GM18511 (cell line): ENCODE data around the gene WSB1.
"Not testable (repeated sequence)": the region's sequence is repeated elsewhere in the genome, so short reads cannot be mapped to it uniquely, and the experiment has no call there.

Source experiments
- ATAC-seq: cut with Tn5 transposase; IDR thresholded peaks from one replicate; pipeline ENCODE4 v1.9.1; 2021; ENCODE audit warnings: mild to moderate bottlenecking, moderate library complexity; ENCODE audit not compliant: unreplicated experiment

The WSB1 gene

DNA sequence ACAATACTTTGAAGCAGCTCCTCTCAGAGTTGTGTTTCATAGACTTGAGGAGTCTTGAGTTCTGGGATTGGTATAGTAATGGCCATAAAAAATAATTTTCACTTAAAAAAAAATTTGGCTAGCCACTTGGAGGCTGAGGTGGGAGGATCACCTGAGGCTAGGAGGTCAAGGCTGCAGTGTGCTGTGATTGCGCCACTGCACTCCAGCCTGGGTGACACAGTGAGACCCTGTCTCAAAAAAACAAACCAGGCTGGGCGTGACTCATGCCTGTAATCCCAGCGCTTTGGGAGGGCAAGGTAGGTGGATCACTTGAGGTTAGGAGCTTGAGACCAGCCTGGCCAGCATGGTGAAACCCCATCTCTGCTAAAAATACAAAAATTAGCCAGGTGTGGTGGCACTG, 14.8 kb upstream of the WSB1 start:
- ATAC-seq, result not testable (repeated sequence)

GRCh38 chr17:27280527-27280926, 13.4 kb upstream of the WSB1 start:
- ATAC-seq, result no peak

GRCh38 chr17:27281438-27281837, 12.5 kb upstream of the WSB1 start:
- no peak for ATAC-seq

DNA sequence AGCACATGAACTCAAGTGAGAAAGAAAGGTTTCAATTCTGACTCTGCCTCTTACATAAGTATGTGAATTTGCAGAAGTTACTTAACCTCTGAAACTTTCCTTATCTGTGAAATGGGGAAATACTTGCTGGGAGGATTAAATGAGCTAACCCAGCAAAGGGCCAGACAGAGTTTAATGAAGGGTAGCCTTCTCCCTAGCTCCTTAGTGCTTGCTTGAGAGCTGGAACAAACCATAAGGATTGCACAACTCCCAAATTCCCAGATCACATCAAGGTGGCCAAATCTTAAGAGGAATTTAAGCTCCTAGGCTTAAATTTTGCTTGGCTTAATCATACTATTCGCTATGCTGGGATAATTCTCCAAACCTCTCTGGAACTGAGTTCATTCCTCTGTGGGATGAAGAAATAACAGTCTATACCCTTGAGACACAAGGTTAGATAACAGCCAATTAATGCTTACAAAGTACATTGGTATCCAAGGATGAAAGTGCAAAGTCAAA, 11.8 kb upstream of the WSB1 start:
- no peak for ATAC-seq

GRCh38 chr17:27283060-27283459, 10.9 kb upstream of the WSB1 start:
- ATAC-seq, result no peak

- no peak for ATAC-seq
Observed at GRCh38 chr17:27283751-27284150, 10.2 kb upstream of the WSB1 start.

DNA sequence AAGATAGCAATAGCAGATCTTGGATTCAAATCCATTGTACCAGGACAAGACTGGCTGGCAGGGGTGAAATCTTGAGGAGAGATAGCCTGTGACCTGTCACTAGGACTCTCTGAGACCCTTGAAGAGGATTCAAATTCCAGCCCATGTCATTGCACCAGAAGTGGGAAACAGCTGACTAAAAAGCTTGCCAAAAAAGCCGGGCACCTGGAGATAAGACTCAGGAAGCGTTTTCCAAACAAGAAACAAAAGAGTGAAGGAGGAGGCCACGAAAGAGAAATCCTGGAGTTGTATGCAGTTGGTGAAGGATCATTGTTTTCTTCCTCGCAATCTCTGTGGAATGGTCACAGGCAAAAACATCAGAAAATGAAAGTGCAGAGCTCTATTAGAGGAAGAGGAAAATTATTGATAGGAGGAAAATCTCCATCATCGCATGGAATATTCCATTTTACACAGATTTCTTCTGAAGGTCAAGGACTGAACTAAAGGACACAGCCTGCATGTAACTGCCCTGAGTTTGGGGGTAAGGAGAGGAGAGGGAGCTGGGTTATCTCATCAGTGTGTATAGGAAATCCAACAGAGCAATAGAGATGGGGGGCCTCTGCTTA, 9.0 kb upstream of the WSB1 start:
- no peak for ATAC-seq

GRCh38 chr17:27285516-27285915, 8.4 kb upstream of the WSB1 start:
- ATAC-seq, result no peak

DNA sequence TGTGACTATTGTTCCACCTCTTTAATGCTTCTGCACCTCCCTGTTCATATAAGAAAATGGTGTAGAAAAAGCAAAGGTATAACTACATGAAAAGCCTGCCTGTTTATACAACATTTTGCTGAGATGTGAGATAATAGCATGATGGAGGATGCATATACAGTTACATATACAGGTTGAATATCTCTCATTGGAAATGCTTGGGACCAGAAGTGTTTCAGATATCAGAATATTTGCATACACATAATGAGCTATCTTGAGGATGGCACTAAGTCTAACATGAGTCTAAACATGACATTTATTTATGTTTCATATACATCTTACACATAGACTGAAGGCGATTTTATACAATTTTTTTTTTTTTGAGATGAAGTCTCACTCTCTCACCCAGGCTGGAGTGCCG, 5.7 kb upstream of the WSB1 start:
- no peak for ATAC-seq

DNA sequence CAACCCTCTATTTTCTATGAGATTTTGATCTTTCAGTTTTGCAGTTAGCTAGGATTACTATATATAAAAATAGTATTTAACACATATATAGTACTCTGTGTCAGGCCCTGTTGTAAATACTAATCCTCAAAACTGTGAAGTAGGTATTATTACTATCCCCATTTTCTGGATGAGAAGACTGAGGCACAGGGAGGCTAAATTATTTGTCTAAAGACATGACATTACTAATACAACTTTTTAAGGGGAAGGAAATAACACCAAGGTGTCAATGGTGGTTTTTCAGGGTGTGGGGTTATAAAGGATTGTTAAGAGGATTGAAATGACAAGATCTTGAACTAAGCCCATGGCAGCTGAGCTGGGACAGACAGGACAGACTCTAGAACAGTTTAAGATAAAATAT, 4.1 kb upstream of the WSB1 start:
- no peak for ATAC-seq

- ATAC-seq, result no peak
Observed at GRCh38 chr17:27290916-27291598, 2.9 kb upstream of the WSB1 start.

DNA sequence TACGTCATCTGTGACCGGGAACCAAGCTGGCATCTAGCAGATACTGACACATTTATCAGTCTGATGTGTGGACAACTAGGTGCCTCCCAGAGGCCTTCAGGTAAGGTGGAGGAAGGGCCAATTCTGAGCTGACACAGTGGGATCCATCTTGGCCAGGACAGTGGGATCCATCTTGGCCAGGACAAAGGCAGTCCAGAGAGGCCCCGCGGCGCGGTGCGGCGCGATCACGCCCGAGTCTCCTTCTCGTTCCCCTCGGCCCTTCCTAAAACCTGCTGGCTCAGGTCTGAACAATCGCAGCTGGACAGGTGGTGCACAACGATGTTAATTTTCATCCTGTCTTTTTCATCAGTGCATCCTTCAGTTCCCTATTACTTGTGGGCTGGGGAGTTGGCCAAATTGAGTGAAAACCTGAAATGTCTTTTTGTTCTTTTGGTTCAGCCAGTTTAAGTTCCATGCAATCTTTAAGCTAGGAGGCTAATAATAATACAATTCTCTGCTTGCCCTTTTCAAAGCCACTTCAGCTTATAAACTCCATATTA, 486 bp upstream of the WSB1 start:
- no peak for ATAC-seq

DNA sequence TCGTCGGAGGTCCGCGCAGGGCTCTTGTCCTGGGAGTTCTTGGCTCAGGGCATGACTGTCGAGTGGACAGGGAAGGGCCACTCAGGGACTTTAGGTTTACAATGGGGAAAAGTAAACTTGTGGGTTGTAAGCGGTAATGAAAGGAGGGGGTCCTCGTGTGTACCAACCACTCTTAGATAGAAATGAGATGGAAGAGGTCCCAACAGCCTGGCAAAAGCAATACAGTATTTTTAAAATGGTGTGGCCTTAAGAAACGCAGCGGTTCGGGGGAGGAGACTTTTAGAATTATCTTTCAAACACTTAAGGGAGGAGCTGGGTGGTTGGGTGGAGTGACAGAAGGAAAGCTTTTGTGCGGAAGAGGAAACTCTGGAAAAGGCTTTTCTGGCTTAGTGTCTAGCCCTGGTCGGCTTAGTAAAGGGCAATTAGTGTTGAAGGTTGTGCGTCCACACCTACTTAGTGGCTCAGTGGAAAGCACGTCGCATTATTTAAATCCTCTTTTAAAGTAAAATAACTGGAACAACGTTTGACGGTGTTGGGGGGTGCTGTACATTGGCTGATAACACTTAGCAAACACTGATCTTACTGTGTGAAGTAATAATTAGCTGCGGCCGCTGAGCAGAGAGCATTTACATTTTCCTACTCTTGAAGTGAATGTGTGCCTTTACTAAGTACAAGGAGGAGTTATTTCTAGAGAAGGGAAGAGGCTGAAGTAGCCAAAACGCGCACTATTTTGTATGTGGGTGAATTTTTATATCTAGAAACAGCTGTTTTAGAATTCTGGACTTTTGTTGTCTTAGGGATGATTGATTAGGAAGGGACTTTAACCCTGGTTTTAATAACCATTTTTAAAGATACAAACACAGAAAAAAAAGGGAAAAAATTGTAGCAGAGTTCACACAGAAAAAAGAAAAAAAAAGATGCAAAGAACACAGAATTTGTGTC, 1.0 kb downstream of the WSB1 start:
- peak; percentile 51 for ATAC-seq

DNA sequence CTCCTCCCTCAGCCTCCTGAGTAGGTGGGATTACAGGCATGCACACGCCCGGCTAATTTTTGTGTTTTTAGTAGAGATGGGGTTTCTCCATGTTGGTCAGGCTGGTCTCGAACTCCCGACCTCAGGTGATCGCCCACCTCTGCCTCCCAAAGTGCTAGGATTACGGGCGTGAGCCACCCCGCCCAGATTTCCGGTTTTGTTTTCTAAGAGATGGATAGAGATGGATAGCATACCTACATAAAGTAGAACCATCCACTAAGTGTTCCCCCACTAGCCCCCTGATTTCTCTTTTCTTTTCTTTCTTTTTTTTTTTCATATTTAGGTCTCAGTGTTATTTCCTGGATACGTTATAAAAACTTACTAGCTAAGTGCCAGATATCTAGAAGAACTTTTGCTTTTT, 2.0 kb downstream of the WSB1 start:
- no peak for ATAC-seq

DNA sequence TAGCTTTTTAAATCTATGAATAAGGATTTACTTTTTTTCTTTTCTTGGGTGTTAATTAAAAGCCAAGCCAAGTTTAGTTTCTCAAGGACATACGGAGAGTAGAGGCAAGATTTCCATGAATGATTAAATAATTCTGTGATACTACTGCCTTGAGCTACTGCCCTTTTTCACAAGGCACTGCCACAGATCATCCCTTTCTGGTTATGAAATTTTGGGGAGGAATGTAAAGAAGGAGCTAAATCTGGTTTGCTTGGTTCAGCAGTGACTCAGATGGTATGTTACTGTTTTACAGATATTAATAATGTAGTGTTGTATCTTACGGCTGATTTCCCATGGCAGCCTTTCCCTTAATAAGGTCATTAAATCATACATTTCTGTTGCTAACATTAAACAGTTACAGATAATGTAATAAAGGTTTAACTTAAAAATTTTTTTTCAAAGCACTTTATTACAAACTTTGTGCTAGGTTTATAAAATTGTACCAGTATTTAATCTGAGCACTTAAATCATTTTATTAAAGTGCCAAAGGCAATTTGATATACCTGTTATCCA, 2.6 kb downstream of the WSB1 start:
- no peak for ATAC-seq

DNA sequence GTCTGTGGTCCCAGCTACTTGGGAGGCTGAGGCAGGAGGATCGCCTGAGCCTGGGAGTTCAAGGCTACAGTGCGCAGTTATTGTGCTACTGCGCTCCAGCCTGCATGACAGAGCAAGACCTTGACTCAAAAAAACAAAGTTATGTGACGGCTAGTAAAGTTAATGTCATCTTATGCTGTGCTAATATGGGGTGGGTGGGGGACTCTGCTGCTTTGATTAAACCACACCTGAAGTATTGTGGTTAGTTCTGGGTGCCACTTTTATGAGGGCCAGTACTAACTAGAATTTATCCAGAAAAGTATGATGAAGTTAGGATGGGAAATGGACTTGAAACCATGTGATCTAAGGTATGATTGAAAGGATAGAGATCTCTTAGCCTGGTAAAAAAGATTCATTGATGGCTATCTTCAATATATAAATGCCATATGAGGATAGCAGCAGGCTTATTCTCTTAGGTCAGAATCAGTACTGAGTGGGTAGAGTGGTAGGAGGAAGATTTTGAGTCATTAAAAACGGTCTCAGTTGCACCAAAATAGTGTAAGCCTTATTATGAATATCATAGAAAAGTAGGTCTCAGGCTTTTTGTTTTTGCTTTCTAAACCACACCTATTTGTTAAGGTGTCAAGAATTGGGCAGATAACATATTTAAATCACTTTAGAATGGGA, 5.6 kb downstream of the WSB1 start:
- ATAC-seq, result no peak

- ATAC-seq, result no peak
Observed at GRCh38 chr17:27303734-27304133, 9.8 kb downstream of the WSB1 start.

DNA sequence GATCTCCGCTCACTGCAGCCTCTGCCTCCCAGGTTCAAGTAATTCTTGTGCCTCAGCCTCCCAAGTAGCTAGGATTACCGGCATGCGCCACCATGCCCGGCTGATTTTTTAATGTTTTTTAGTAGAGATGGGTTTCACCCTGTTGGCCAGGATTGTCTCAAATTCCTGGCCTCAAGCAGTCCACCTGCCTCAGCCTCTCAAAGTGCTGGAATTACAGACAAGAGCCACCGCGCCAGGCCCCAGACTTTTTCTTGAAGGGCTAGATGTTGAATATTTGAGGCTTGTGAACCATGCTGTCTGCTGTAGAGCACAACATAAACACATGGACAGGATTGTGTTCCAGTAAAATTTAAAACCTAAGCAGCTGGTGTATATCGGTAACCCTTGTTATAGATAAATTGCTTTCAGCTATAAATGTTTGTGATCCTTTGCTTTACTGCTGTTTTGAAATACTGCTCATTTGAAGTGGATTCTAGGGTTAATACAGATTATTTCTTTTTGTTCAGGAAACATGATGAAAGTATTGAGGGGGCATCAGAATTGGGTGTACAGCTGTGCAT, 12.4 kb downstream of the WSB1 start:
- ATAC-seq, result no peak

GRCh38 chr17:27310565-27311110, 16.7 kb downstream of the WSB1 start:
- no peak for ATAC-seq

GRCh38 chr17:27313301-27313700, 19.4 kb downstream of the WSB1 start:
- ATAC-seq, result no peak
